Measurements from ENCODE around the gene KMT2A.
"Not testable (repeated sequence)": the region's sequence is repeated elsewhere in the genome, so short reads cannot be mapped to it uniquely, and the experiment has no call there.

The KMT2A gene

GRCh38 chr11:118435893-118436624 lies at the start of gene KMT2A:
Gene KMT2A (plus strand): TSS chr11:118436492. CDS start chr11:118436513, 21 bp downstream.
- DNase-seq (ENCODE audit: low read depth) = peak; percentile 88

GRCh38 chr11:118396097-118396501 lies 40.2 kb upstream of the KMT2A start:
- DNase-seq (ENCODE audit: low read depth) = no peak

- DNase-seq (ENCODE audit: low read depth) = no peak
Observed at GRCh38 chr11:118397448-118397847, 38.8 kb upstream of the KMT2A start.

GRCh38 chr11:118398791-118399559 lies 37.3 kb upstream of the KMT2A start:
- no peak for DNase-seq (ENCODE audit: low read depth)

- peak; percentile 79 for DNase-seq (ENCODE audit: low read depth)
Observed at GRCh38 chr11:118401151-118401879, 35.0 kb upstream of the KMT2A start, which contains the start of gene ATP5MG. Gene ATP5MG (plus strand): TSS chr11:118401606. CDS start chr11:118401666, 60 bp downstream.

GRCh38 chr11:118401880-118402590 lies 34.3 kb upstream of the KMT2A start:
- no peak for DNase-seq (ENCODE audit: low read depth)

- DNase-seq (ENCODE audit: low read depth) = not testable (repeated sequence)
Observed at GRCh38 chr11:118402594-118402993, 33.7 kb upstream of the KMT2A start.

- DNase-seq (ENCODE audit: low read depth) = no peak
Observed at GRCh38 chr11:118406599-118407166, 29.6 kb upstream of the KMT2A start.

GRCh38 chr11:118410055-118410745 lies 26.1 kb upstream of the KMT2A start:
- no peak for DNase-seq (ENCODE audit: low read depth)

GRCh38 chr11:118411530-118411929 lies 24.8 kb upstream of the KMT2A start:
- no peak for DNase-seq (ENCODE audit: low read depth)

GRCh38 chr11:118412921-118413320 lies 23.4 kb upstream of the KMT2A start:
- DNase-seq (ENCODE audit: low read depth) = no peak

- no peak for DNase-seq (ENCODE audit: low read depth)
Observed at GRCh38 chr11:118415062-118415738, 21.1 kb upstream of the KMT2A start.

GRCh38 chr11:118415739-118416068 lies 20.6 kb upstream of the KMT2A start:
- DNase-seq (ENCODE audit: low read depth) = no peak

GRCh38 chr11:118416900-118417299 lies 19.4 kb upstream of the KMT2A start:
- DNase-seq (ENCODE audit: low read depth) = not testable (repeated sequence)

GRCh38 chr11:118417801-118418200 lies 18.5 kb upstream of the KMT2A start:
- DNase-seq (ENCODE audit: low read depth) = no peak

GRCh38 chr11:118418766-118419165 lies 17.5 kb upstream of the KMT2A start:
- no peak for DNase-seq (ENCODE audit: low read depth)

GRCh38 chr11:118427707-118428106 lies 8.6 kb upstream of the KMT2A start:
- no peak for DNase-seq (ENCODE audit: low read depth)

- no peak for DNase-seq (ENCODE audit: low read depth)
Observed at GRCh38 chr11:118430956-118431355, 5.3 kb upstream of the KMT2A start.

- no peak for DNase-seq (ENCODE audit: low read depth)
Observed at GRCh38 chr11:118434123-118434552, 2.2 kb upstream of the KMT2A start.

- peak; percentile 14 for DNase-seq (ENCODE audit: low read depth)
Observed at GRCh38 chr11:118434553-118435289, 1.6 kb upstream of the KMT2A start.

Data from stimulated activated CD8-positive, alpha-beta memory T cell treated with anti-CD3 and anti-CD28 coated beads, Interleukin-7, amount 100 ng/mL, for 24 hours (primary cell).